SK-N-SH (cell line): ENCODE data around the gene ANO2.

Experiments
- ELF1 ChIP-seq: IDR thresholded peaks from 2 replicates; pipeline ENCODE4 v1.4.0; 2012
- EP300 ChIP-seq, 2 experiments: IDR thresholded peaks; 2 replicates each; pipeline versions ENCODE4 v1.4.0 to v1.6.1; 2012; ENCODE audit warnings: borderline replicate concordance in 1 of 2, low read depth in 1 of 2, low read length in 1 of 2
- TCF12 ChIP-seq: IDR thresholded peaks from 2 replicates; pipeline ENCODE4 v1.4.0; 2012
- USF2 ChIP-seq: fragments of 150-350 bp; IDR thresholded peaks from 2 replicates; pipeline ENCODE4 v1.6.1; 2017; ENCODE audit warnings: antibody characterized with exemption, low read length, low read depth, borderline replicate concordance
- ZBTB33 ChIP-seq: IDR thresholded peaks from 2 replicates; pipeline ENCODE4 v1.4.0; 2012; ENCODE audit warnings: low read depth, borderline replicate concordance

GRCh38 chr12:5780536-5780935 lies 164.5 kb downstream of the ANO2 start:
- TF ChIP-seq ZBTB33 (no peak), TCF12 (no peak), USF2 (no peak), EP300 (IDR thresholded peaks at IDR 0.05; ENCODE audit: borderline replicate concordance in 1 of 2, low read depth in 1 of 2, low read length in 1 of 2) (no peak), ELF1 (no peak)
